ENCODE data around the gene HLA-DMB.
A peak's percentile ranks its signal among the peaks of the same experiment; 100 is the strongest.

The HLA-DMB gene

DNA sequence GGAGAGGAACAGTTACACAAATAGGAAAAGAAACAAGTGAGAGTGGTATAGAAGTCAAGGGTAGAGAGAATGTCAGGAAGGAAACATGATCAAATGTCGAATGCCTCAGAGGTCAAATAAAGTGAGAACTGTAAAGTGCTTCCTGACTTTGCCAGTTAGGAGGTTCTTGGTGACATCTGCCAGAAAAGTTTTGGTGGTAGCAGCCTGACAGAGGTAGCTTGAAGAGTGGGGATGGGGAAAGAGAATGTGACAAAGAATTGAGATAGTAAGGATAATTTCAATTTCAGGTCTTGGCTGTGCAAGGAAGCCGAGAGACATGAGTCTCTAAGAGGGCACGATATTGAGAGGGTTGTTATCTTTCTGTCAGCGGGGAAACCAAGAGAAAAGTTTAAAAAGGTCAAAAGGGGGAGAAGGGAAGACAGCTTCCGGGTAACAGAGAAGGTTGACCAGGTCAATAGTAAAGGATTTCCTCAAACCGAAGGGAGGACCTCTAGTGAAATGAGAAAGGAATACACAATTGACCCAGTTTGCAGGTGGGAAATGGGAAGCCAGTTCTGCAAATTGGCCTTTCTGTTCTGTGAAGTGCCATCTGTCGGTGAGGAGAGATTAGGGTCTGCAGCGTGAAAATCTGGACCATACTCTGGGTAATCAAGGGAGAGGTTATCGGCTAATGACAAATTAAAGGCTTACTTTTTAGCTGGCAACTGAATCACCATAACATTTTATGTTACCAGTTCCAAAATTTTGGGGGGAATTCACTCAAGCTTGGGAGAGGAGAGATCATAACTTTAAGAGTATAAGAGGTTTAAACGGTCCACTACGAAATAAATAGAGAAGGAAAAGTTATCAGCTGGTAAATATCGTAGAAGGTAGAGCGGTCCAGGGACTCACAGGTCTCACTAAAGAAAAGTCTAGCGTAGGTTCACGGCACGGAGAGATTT, 26.6 kb upstream of the HLA-DMB start:
- peak overlapping the region; percentile 89 for H3K4me3 ChIP-seq (ENCODE audit: low read length)
- TF ChIP-seq, protein P1, sequence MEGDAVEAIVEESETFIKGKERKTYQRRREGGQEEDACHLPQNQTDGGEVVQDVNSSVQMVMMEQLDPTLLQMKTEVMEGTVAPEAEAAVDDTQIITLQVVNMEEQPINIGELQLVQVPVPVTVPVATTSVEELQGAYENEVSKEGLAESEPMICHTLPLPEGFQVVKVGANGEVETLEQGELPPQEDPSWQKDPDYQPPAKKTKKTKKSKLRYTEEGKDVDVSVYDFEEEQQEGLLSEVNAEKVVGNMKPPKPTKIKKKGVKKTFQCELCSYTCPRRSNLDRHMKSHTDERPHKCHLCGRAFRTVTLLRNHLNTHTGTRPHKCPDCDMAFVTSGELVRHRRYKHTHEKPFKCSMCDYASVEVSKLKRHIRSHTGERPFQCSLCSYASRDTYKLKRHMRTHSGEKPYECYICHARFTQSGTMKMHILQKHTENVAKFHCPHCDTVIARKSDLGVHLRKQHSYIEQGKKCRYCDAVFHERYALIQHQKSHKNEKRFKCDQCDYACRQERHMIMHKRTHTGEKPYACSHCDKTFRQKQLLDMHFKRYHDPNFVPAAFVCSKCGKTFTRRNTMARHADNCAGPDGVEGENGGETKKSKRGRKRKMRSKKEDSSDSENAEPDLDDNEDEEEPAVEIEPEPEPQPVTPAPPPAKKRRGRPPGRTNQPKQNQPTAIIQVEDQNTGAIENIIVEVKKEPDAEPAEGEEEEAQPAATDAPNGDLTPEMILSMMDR (IDR thresholded peaks at IDR 0.05; ENCODE audit: insufficient read depth, low read depth, low read length, missing control alignments), result peak; percentile 64
- peak; percentile 56 for DNase-seq (ENCODE audit: low read depth)

DNA sequence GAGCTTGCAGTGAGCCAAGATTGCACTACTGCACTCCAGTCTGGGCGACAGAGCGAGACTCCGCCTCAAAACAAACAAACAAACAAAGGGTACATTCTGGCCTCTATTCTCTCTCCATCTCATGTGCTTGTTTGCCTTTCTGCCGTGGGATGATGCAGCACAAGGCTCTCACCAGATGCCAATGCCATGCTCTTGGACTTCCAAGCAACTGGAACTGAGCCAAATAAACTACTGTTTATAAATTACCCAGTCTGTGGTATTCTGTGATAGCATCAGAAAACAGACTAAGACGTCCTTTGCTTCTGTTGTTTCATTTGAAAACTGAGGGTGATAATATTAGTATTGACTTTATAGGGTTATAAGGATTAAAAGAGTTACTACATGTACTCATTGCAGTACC, 23.9 kb upstream of the HLA-DMB start:
- no peak overlapping the region for H3K4me3 ChIP-seq (ENCODE audit: low read length)
- TF ChIP-seq, protein P1 (IDR thresholded peaks at IDR 0.05; ENCODE audit: insufficient read depth, low read depth, low read length, missing control alignments), result no peak
- no peak for DNase-seq (ENCODE audit: low read depth)

DNA sequence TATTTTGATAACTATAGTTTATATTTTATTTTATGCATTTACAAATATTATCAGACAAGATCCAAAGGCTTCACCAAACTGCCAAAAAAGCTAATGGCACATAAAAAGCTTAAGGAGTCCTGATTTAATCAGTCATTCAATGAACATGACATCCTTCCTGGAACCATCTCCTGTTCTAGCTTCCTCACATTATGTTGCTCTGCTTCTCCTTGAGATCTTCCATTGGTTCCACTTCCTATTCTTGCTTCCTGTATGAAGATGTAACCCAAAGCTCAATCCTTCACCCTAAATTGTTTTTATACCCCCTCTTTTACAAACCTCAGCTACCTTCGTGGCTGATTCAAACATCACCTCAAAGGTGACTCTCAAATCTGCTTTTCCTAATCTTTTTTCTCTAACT, 23.0 kb upstream of the HLA-DMB start:
- no peak for DNase-seq (ENCODE audit: low read depth)
- no peak overlapping the region for H3K4me3 ChIP-seq (ENCODE audit: low read length)
- TF ChIP-seq, protein P1 (IDR thresholded peaks at IDR 0.05; ENCODE audit: insufficient read depth, low read depth, low read length, missing control alignments), result no peak

DNA sequence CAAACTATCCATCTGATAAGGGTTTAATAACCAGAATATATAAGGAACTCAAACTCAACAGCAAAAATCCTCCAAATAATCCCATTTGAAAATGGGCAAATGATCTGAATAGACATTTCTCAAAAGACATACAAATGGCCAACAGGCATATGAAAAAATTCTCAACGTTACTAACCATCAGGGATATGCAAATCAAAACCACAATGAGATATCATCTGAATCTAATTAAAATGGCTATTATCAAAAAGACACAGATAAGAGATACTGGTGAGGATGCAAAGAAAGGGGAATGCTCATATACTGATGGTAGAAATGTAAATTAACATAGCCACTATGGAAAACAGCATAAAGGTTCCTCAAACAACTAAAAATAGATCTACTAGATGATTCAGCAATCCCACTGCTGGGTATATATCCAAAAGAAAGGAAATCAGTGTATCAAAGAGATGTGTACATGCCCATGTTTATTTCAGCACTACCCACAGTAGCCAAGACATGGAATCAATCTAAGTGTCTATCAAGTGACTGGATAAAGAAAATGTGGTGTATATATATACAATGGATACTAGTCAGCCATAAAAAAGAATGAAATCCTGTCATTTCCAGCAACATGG, 21.5 kb upstream of the HLA-DMB start:
- no peak for DNase-seq (ENCODE audit: low read depth)
- no peak overlapping the region for H3K4me3 ChIP-seq (ENCODE audit: low read length)
- TF ChIP-seq, protein P1 (IDR thresholded peaks at IDR 0.05; ENCODE audit: insufficient read depth, low read depth, low read length, missing control alignments), result no peak

DNA sequence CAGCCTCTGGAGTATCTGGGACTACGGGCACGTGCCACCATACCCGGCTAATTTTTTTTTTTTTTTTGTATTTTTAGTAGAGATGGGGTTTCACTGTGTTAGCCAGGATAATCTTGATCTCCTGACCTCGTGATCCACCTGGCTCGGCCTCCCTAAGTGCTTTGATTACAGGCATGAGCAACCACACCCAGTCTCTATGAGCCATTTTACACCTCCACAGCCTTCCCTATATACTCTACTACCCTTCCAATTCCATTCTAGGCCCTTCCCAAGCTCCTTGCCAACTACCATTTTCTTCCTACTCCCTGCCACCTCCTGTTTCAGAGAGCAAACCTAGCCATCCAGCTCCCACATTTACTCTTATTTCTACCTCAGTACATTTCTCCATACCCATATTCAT, 19.7 kb upstream of the HLA-DMB start:
- no peak overlapping the region for H3K4me3 ChIP-seq (ENCODE audit: low read length)
- no peak for DNase-seq (ENCODE audit: low read depth)
- TF ChIP-seq, protein P1 (IDR thresholded peaks at IDR 0.05; ENCODE audit: insufficient read depth, low read depth, low read length, missing control alignments), result no peak

DNA sequence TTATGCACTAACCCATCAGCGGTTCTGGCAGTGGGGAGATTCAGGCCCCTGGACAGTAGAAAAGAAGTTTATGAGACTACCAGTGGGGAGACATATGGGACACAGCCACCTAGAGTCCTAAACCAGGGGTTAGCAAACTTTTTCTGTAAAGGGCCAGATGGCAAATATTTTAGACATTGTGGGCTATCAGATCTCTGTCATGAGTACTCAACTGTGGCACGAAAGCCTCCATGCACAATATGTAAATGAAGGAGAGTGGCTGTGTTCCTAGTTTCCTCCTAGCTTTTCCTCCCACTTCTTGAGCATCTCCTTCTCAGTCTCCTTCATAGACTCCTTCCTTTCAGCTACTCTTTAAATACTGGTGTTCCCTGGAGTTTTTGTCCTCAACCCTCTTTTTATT, 15.3 kb upstream of the HLA-DMB start:
- no peak overlapping the region for H3K4me3 ChIP-seq (ENCODE audit: low read length)
- TF ChIP-seq, protein P1 (IDR thresholded peaks at IDR 0.05; ENCODE audit: insufficient read depth, low read depth, low read length, missing control alignments), result no peak
- DNase-seq (ENCODE audit: low read depth), result no peak

All from epithelial cell of esophagus (primary cell).